ENCODE measurements around the gene ANG.

DNA sequence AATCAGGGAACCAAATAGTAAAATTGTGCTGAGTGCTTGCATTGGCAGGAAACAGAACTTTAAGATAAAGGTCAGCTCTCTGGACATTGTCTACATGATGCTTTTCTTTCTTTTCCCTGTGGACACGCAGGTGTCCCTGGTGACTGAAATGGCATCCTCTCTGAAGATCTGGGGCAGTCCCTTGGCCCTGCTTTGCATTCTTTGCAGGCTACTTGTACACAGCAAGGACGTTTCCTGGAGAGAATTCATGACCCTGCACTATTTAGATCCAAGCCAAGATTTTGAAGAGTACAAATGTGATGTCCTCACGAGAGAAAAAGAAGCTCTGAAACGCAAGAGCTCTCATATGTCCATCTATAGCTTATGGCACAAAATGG, 45.9 kb downstream of the ANG start:
- no peak for TF ChIP-seq EZH2phosphoT487 (IDR thresholded peaks at IDR 0.05; ENCODE audit: borderline replicate concordance, low read depth)
- TF ChIP-seq, protein P1, sequence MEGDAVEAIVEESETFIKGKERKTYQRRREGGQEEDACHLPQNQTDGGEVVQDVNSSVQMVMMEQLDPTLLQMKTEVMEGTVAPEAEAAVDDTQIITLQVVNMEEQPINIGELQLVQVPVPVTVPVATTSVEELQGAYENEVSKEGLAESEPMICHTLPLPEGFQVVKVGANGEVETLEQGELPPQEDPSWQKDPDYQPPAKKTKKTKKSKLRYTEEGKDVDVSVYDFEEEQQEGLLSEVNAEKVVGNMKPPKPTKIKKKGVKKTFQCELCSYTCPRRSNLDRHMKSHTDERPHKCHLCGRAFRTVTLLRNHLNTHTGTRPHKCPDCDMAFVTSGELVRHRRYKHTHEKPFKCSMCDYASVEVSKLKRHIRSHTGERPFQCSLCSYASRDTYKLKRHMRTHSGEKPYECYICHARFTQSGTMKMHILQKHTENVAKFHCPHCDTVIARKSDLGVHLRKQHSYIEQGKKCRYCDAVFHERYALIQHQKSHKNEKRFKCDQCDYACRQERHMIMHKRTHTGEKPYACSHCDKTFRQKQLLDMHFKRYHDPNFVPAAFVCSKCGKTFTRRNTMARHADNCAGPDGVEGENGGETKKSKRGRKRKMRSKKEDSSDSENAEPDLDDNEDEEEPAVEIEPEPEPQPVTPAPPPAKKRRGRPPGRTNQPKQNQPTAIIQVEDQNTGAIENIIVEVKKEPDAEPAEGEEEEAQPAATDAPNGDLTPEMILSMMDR (IDR thresholded peaks at IDR 0.05) = no peak
- TF ChIP-seq FOSL2 (IDR thresholded peaks at IDR 0.05; ENCODE audit: borderline replicate concordance, low read depth) = no peak

Measured in SK-N-SH (cell line).